SK-N-SH (cell line): ENCODE data around the gene OR6C68. TPM values are rescaled to one million over a fixed set of nuclear protein-coding genes. Genes with fewer than 3 reads are reported as not detected.

Experiments
- CTCF ChIA-PET: fragments of 300-600, 350-600 bp; formaldehyde crosslinking; extraction: SDS; loops from one replicate; lab custom pipeline; 2021; lab: Yijun Ruan, JAX
- POLR2A ChIA-PET: fragments of 350-600 bp; sonication (Branson Sonifier 250); formaldehyde crosslinking; extraction: SDS; loops from one replicate; lab custom pipeline; 2020; ENCODE audit warnings: antibody characterized with exemption, inconsistent platforms; lab: Yijun Ruan, JAX
- DNase-seq: peaks from one replicate; pipeline ENCODE4 v3.0.0; 2012
- H2AFZ ChIP-seq: fragments of 200-600 bp; sonication (generic); 2 replicates; pipeline ENCODE4 v1.8.1; 2016; ENCODE audit warnings: antibody characterized with exemption, mild to moderate bottlenecking, low read depth
- H3F3A ChIP-seq: fragments of 200-600 bp; sonication (generic); replicated peaks from 2 replicates; pipeline ENCODE3; 2016; ENCODE audit warnings: antibody characterized with exemption, mild to moderate bottlenecking; ENCODE audit not compliant: insufficient read depth
- H3K27ac ChIP-seq, 2 experiments: fragments of 200-500 bp in 1 of 2; fragments of 200-600 bp in 1 of 2; sonication (Bioruptor generic) in 1 of 2; sonication (generic), shearing (Covaris generic) in 1 of 2; 2 replicates each; pipeline versions ENCODE4 v1.5.1 to v1.6.1; 2014 to 2016; ENCODE audit warnings: low read depth in 2 of 2, inconsistent platforms in 1 of 2, low read length in 1 of 2, mild to moderate bottlenecking in 1 of 2, mixed read lengths in 1 of 2
- H3K27me3 ChIP-seq: fragments of 200-600 bp; sonication (generic), shearing (Covaris generic); 2 replicates; pipeline ENCODE4 v1.6.1; 2016; ENCODE audit warnings: mixed run types; ENCODE audit not compliant: insufficient read depth
- H3K36me3 ChIP-seq, 2 experiments: fragments of 200-500 bp in 1 of 2; fragments of 200-600 bp in 1 of 2; sonication (Bioruptor generic) in 1 of 2; sonication (generic) in 1 of 2; replicated peaks in 1 of 2; 2 replicates each; pipeline versions ENCODE3 to v1.5.1; 2014 to 2016; ENCODE audit warnings: low read length in 1 of 2, mild to moderate bottlenecking in 1 of 2; ENCODE audit not compliant: insufficient read depth in 2 of 2, control insufficient read depth in 1 of 2
- H3K4me1 ChIP-seq, 2 experiments: fragments of 200-500 bp in 1 of 2; fragments of 200-600 bp in 1 of 2; sonication (Bioruptor generic) in 1 of 2; sonication (generic), shearing (Covaris generic) in 1 of 2; 2 replicates each; pipeline versions ENCODE4 v1.5.1 to v1.6.1; 2014 to 2016; ENCODE audit warnings: low read depth in 1 of 2, low read length in 1 of 2, mixed run types in 1 of 2; ENCODE audit not compliant: insufficient read depth in 2 of 2, control insufficient read depth in 1 of 2
- H3K4me2 ChIP-seq: fragments of 200-600 bp; sonication (generic), shearing (Covaris generic); 2 replicates; pipeline ENCODE4 v1.6.1; 2017; ENCODE audit warnings: mixed run types
- H3K4me3 ChIP-seq, 2 experiments: fragments of 200-500 bp in 1 of 2; fragments of 200-600 bp in 1 of 2; sonication (Bioruptor generic) in 1 of 2; sonication (generic), shearing (Covaris generic) in 1 of 2; 2 replicates each; pipeline versions ENCODE4 v1.5.1 to v1.8.1; 2014 to 2016; ENCODE audit warnings: low read depth in 2 of 2, inconsistent platforms in 1 of 2, low read length in 1 of 2, mild to moderate bottlenecking in 1 of 2, mixed read lengths in 1 of 2, moderate library complexity in 1 of 2
- H3K79me2 ChIP-seq: fragments of 200-600 bp; sonication (generic); 2 replicates; pipeline ENCODE4 v1.8.1; 2017; ENCODE audit warnings: mild to moderate bottlenecking; ENCODE audit not compliant: insufficient read depth
- H3K9ac ChIP-seq: fragments of 200-600 bp; sonication (generic); 2 replicates; pipeline ENCODE4 v1.6.1; 2017; ENCODE audit warnings: mixed run types
- H3K9me2 ChIP-seq: fragments of 200-600 bp; sonication (generic); 2 replicates; pipeline ENCODE4 v1.6.1; 2017; ENCODE audit warnings: mixed run types
- H3K9me3 ChIP-seq: fragments of 200-600 bp; sonication (generic); 2 replicates; pipeline ENCODE4 v1.6.1; 2017; ENCODE audit warnings: mixed run types, mild to moderate bottlenecking, moderate library complexity
- H4K20me1 ChIP-seq: fragments of 200-600 bp; sonication (generic); 2 replicates; pipeline ENCODE4 v1.6.1; 2017; ENCODE audit warnings: mild to moderate bottlenecking, mixed run types; ENCODE audit not compliant: insufficient read depth
- CHD2 ChIP-seq: fragments of 150-350 bp; IDR thresholded peaks from 2 replicates; pipeline ENCODE4 v1.6.1; 2018; ENCODE audit warnings: low read length; ENCODE audit not compliant: partially characterized antibody
- ELF1 ChIP-seq: IDR thresholded peaks from 2 replicates; pipeline ENCODE4 v1.4.0; 2012
- EP300 ChIP-seq, 2 experiments: IDR thresholded peaks; 2 replicates each; pipeline versions ENCODE4 v1.4.0 to v1.6.1; 2012; ENCODE audit warnings: borderline replicate concordance in 1 of 2, low read depth in 1 of 2, low read length in 1 of 2
- EZH2phosphoT487 ChIP-seq: fragments of 200-600 bp; sonication (generic); IDR thresholded peaks from 2 replicates; pipeline ENCODE4 v1.6.1; 2017; ENCODE audit warnings: low read depth, mixed run types, mild to moderate bottlenecking, antibody characterized with exemption, moderate library complexity, borderline replicate concordance
- FOXM1 ChIP-seq: IDR thresholded peaks from 2 replicates; pipeline ENCODE4 v1.4.0; 2012; ENCODE audit warnings: low read depth, mild to moderate bottlenecking
- GABPA ChIP-seq: IDR thresholded peaks from 2 replicates; pipeline ENCODE4 v1.4.0; 2012; ENCODE audit warnings: low read depth, mild to moderate bottlenecking
- GATA2 ChIP-seq: sonication (generic); formaldehyde crosslinking; IDR thresholded peaks from 2 replicates; pipeline ENCODE4 v1.5.0; 2020; ENCODE audit warnings: mild to moderate bottlenecking, missing genetic modification reagents
- JUND ChIP-seq: IDR thresholded peaks from 2 replicates; pipeline ENCODE4 v1.4.0; 2012
- MEF2A ChIP-seq: IDR thresholded peaks from 2 replicates; pipeline ENCODE4 v1.4.0; 2012; ENCODE audit warnings: low read depth, borderline replicate concordance
- NRF1 ChIP-seq: IDR thresholded peaks from 2 replicates; pipeline ENCODE4 v1.6.1; 2012; ENCODE audit warnings: low read depth, mild to moderate bottlenecking, low read length
- POLR2AphosphoS5 ChIP-seq: IDR thresholded peaks from 2 replicates; pipeline ENCODE4 v1.6.1; 2012; ENCODE audit warnings: low read depth, low read length
- RAD21 ChIP-seq: IDR thresholded peaks from 2 replicates; pipeline ENCODE4 v1.6.1; 2012; ENCODE audit warnings: mild to moderate bottlenecking, low read length
- SMC3 ChIP-seq: IDR thresholded peaks from 2 replicates; pipeline ENCODE4 v1.6.1; 2012; ENCODE audit warnings: low read depth, low read length, improper control_type of control experiment
- TAF1 ChIP-seq: IDR thresholded peaks from 2 replicates; pipeline ENCODE4 v1.6.1; 2012; ENCODE audit warnings: low read depth, mild to moderate bottlenecking, low read length, moderate library complexity, borderline replicate concordance
- ZBTB33 ChIP-seq: IDR thresholded peaks from 2 replicates; pipeline ENCODE4 v1.4.0; 2012; ENCODE audit warnings: low read depth, borderline replicate concordance
- WGBS: methylation state at CpG from one replicate; pipeline ENCODE4 v1.1.6; 2017; ENCODE audit warnings: low lambda C conversion rate; 5-methylcytosine and 5-hydroxymethylcytosine counted together
- polyA plus RNA-seq, 3 experiments: library from polyadenylated mRNA; depleted of rRNA; stranded (reverse); fragments of >200 nt; gene quantifications; 2 replicates each; pipeline ENCODE4 v1.2.3, GENCODE V29; 2012
- TF ChIP-seq, protein P1 (sequence below): IDR thresholded peaks from 2 replicates; pipeline ENCODE4; 2012
- TF ChIP-seq, protein P2 (sequence below): IDR thresholded peaks from 2 replicates; pipeline ENCODE4 v1.6.1; 2012; ENCODE audit warnings: mild to moderate bottlenecking, low read depth, low read length, moderate library complexity
- TF ChIP-seq, protein P3 (sequence below): fragments of 200-600 bp; sonication (generic); IDR thresholded peaks from 2 replicates; pipeline ENCODE4 v1.6.1; 2017; ENCODE audit warnings: antibody characterized with exemption, mild to moderate bottlenecking, moderate library complexity

OR6C68 gene
- polyA plus RNA-seq, 1 of the 3 experiments (the other 2 are of a cell fraction), result not detected

- no peaks in the 10 kb centered on the region for H3K9me3 ChIP-seq
- H3K27me3 ChIP-seq, result no peaks in the 10 kb centered on the region
- 9% methylated on average over 1 of the region's 1 CpG for WGBS
- H3K4me3 ChIP-seq, result no peak overlapping the region
- H3K36me3 ChIP-seq, result no peaks in the 10 kb centered on the region
- H3F3A ChIP-seq, result no peaks in the 10 kb centered on the region
- no peak overlapping the region for H2AFZ ChIP-seq
- no peaks in the 10 kb centered on the region for H3K79me2 ChIP-seq
- CTCF ChIA-PET, result no interaction called here
- H3K9me2 ChIP-seq, result no peaks in the 10 kb centered on the region
- no peak overlapping the region for H3K4me2 ChIP-seq
- POLR2A ChIA-PET, result no interaction called here
- H4K20me1 ChIP-seq, result no peaks in the 10 kb centered on the region
- H3K4me1 ChIP-seq, result no peaks in the 10 kb centered on the region
- TF ChIP-seq, protein P1, sequence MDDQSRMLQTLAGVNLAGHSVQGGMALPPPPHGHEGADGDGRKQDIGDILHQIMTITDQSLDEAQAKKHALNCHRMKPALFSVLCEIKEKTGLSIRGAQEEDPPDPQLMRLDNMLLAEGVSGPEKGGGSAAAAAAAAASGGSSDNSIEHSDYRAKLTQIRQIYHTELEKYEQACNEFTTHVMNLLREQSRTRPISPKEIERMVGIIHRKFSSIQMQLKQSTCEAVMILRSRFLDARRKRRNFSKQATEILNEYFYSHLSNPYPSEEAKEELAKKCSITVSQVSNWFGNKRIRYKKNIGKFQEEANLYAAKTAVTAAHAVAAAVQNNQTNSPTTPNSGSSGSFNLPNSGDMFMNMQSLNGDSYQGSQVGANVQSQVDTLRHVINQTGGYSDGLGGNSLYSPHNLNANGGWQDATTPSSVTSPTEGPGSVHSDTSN, result no peak
- TF ChIP-seq RAD21 (no peak), ZBTB33 (no peak), MEF2A (no peak), JUND (no peak), EZH2phosphoT487 (no peak)
- H3K9ac ChIP-seq, result no peak overlapping the region
- no peak for DNase-seq
- H3K27ac ChIP-seq, result no peak overlapping the region
Observed at GRCh38 chr12:55445357-55445756, 46.8 kb upstream of the OR6C68 start.

- Histone ChIP-seq H3K36me3 (no peaks in the 10 kb centered on the region), H3K9ac (no peak overlapping the region), H4K20me1 (no peaks in the 10 kb centered on the region), H3K27me3 (no peaks in the 10 kb centered on the region), H3K4me2 (peak overlapping the region; percentile 11; the same call in 1 of the 2 replicates), H3F3A (no peaks in the 10 kb centered on the region), H2AFZ (no peak overlapping the region), H3K4me3 (no peak overlapping the region), H3K27ac (no peak overlapping the region), H3K9me3 (no peaks in the 10 kb centered on the region), H3K4me1 (no peaks in the 10 kb centered on the region), H3K9me2 (no peaks in the 10 kb centered on the region), H3K79me2 (no peaks in the 10 kb centered on the region)
- no peak for DNase-seq
- 7% methylated on average over 5 of the region's 5 CpGs for WGBS
- ChIA-PET CTCF (interaction anchor here (0.6 kb wide), 1 partner anchor 17 kb away, joined by 3 read pairs; no protein-coding TSS in a partner anchor), POLR2A (no interaction called here)
- TF ChIP-seq POLR2AphosphoS5 (no peak), ELF1 (no peak), EP300 (IDR thresholded peaks at IDR 0.05; ENCODE audit: borderline replicate concordance in 1 of 2, low read depth in 1 of 2, low read length in 1 of 2) (no peak), MEF2A (no peak), JUND (no peak), GABPA (no peak), GATA2 (CRISPR knock-in tag) (no peak), ZBTB33 (no peak), NRF1 (no peak), FOXM1 (no peak), SMC3 (no peak), CHD2 (no peak), TAF1 (no peak)
- TF ChIP-seq, protein P2, sequence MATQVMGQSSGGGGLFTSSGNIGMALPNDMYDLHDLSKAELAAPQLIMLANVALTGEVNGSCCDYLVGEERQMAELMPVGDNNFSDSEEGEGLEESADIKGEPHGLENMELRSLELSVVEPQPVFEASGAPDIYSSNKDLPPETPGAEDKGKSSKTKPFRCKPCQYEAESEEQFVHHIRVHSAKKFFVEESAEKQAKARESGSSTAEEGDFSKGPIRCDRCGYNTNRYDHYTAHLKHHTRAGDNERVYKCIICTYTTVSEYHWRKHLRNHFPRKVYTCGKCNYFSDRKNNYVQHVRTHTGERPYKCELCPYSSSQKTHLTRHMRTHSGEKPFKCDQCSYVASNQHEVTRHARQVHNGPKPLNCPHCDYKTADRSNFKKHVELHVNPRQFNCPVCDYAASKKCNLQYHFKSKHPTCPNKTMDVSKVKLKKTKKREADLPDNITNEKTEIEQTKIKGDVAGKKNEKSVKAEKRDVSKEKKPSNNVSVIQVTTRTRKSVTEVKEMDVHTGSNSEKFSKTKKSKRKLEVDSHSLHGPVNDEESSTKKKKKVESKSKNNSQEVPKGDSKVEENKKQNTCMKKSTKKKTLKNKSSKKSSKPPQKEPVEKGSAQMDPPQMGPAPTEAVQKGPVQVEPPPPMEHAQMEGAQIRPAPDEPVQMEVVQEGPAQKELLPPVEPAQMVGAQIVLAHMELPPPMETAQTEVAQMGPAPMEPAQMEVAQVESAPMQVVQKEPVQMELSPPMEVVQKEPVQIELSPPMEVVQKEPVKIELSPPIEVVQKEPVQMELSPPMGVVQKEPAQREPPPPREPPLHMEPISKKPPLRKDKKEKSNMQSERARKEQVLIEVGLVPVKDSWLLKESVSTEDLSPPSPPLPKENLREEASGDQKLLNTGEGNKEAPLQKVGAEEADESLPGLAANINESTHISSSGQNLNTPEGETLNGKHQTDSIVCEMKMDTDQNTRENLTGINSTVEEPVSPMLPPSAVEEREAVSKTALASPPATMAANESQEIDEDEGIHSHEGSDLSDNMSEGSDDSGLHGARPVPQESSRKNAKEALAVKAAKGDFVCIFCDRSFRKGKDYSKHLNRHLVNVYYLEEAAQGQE, result no peak
- TF ChIP-seq, protein P3, sequence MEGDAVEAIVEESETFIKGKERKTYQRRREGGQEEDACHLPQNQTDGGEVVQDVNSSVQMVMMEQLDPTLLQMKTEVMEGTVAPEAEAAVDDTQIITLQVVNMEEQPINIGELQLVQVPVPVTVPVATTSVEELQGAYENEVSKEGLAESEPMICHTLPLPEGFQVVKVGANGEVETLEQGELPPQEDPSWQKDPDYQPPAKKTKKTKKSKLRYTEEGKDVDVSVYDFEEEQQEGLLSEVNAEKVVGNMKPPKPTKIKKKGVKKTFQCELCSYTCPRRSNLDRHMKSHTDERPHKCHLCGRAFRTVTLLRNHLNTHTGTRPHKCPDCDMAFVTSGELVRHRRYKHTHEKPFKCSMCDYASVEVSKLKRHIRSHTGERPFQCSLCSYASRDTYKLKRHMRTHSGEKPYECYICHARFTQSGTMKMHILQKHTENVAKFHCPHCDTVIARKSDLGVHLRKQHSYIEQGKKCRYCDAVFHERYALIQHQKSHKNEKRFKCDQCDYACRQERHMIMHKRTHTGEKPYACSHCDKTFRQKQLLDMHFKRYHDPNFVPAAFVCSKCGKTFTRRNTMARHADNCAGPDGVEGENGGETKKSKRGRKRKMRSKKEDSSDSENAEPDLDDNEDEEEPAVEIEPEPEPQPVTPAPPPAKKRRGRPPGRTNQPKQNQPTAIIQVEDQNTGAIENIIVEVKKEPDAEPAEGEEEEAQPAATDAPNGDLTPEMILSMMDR, result no peak
Observed at GRCh38 chr12:55446326-55446725, 45.9 kb upstream of the OR6C68 start.
